NCI-H2227 (cell line): ENCODE measurements around the gene CDH5.

ENCODE experiments used
- DNase-seq: peaks from one replicate; lab custom pipeline; 2025; ENCODE audit not compliant: unreplicated experiment; lab: John Stamatoyannopoulos, UW

The CDH5 gene

GRCh38 chr16:66412182-66412581, 45.7 kb downstream of the CDH5 start:
- no peak for DNase-seq

- DNase-seq: no peak
These were observed 48.4 kb downstream of the CDH5 start for GRCh38 chr16:66414891-66415290.

GRCh38 chr16:66416136-66416535, 49.6 kb downstream of the CDH5 start:
- no peak for DNase-seq

- no peak for DNase-seq
These were observed 50.6 kb downstream of the CDH5 start for GRCh38 chr16:66416939-66417700.

GRCh38 chr16:66418165-66418962, 51.9 kb downstream of the CDH5 start:
- DNase-seq: no peak

- DNase-seq: no peak
These were observed 53.0 kb downstream of the CDH5 start for GRCh38 chr16:66419527-66419926.

GRCh38 chr16:66420396-66420795, 53.9 kb downstream of the CDH5 start:
- DNase-seq: no peak

GRCh38 chr16:66421891-66422290, 55.4 kb downstream of the CDH5 start:
- no peak for DNase-seq

GRCh38 chr16:66422366-66422765, 55.9 kb downstream of the CDH5 start:
- DNase-seq: no peak

- no peak for DNase-seq
These were observed 56.7 kb downstream of the CDH5 start for GRCh38 chr16:66423177-66423576.

- no peak for DNase-seq
These were observed 59.2 kb downstream of the CDH5 start for GRCh38 chr16:66425651-66426050.

- peak; percentile 9 for DNase-seq
These were observed 59.9 kb downstream of the CDH5 start for GRCh38 chr16:66426112-66427035.

- peak; percentile 32 for DNase-seq
These were observed 60.8 kb downstream of the CDH5 start, which contains the start of gene BEAN1 for GRCh38 chr16:66427036-66427860. Gene BEAN1 (plus strand): TSS chr16:66427295. CDS start chr16:66437677, 10,382 bp downstream.

- peak; percentile 3 for DNase-seq
These were observed 61.6 kb downstream of the CDH5 start for GRCh38 chr16:66427871-66428681.

- DNase-seq: no peak
These were observed 62.3 kb downstream of the CDH5 start for GRCh38 chr16:66428682-66429251.

GRCh38 chr16:66429290-66429962, 62.9 kb downstream of the CDH5 start:
- no peak for DNase-seq

GRCh38 chr16:66430214-66430613, 63.7 kb downstream of the CDH5 start:
- no peak for DNase-seq

GRCh38 chr16:66431760-66432159, 65.3 kb downstream of the CDH5 start:
- DNase-seq: no peak

GRCh38 chr16:66432429-66432828, 65.9 kb downstream of the CDH5 start:
- DNase-seq: no peak
